ENCODE results near the gene SCAF1. TPM values are rescaled to one million over a fixed set of nuclear protein-coding genes. Genes with fewer than 3 reads are reported as not detected.

Gene SCAF1
- total and polyA plus RNA-seq, 10 of the 15 experiments (the other 5 are each of a cell fraction or from before 2014, with no cell fraction given), result 0.18 to 77.0 (median 5.3) TPM

- in situ Hi-C loops (cut with MboI), result no loop called here
- no peak for ATAC-seq
- intact Hi-C loops (cut with micrococcal nuclease; ENCODE audit: unreplicated experiment), result no loop called here
- Histone ChIP-seq H3K9ac (ENCODE audit: control insufficient read depth, insufficient read depth, low read length) (no peak overlapping the region), H3K9me3 (replicated peaks; ENCODE audit: control insufficient read depth, insufficient read depth, low read length) (no peaks in the 10 kb centered on the region; the same call in 2 of the 3 replicates), H3K4me2 (ENCODE audit: control insufficient read depth, insufficient read depth) (no peak overlapping the region), H3K27me3 (replicated peaks in 1 of 2; ENCODE audit: control insufficient read depth in 2 of 2, insufficient read depth in 2 of 2, low read length in 1 of 2) (no peaks in the 10 kb centered on the region; a peak in 1 of 4 replicates), H3K4me1 (ENCODE audit: control insufficient read depth, insufficient read depth, low read length) (peaks cover 8% of the 10 kb centered on the region), H4K20me1 (ENCODE audit: control insufficient read depth, insufficient read depth) (peaks cover 4% of the 10 kb centered on the region; the same call in 1 of the 2 replicates), H3K36me3 (ENCODE audit: control insufficient read depth in 2 of 2, insufficient read depth in 2 of 2, low read length in 1 of 2) (peaks cover 4 to 26% of the 10 kb centered on the region in 2 experiments; a peak in 3 of 4 replicates), H3K4me3 (no peak overlapping the region), H3K27ac (ENCODE audit: control insufficient read depth, insufficient read depth) (no peak overlapping the region), H3K79me2 (ENCODE audit: control insufficient read depth, insufficient read depth, low read length) (no peaks in the 10 kb centered on the region), H2AFZ (ENCODE audit: control insufficient read depth, low read depth, low read length) (no peak overlapping the region)
- ChIA-PET POLR2A (no interaction called here), CTCF (interaction anchor here (1.2 kb wide), 1 partner anchor 120 kb away, joined by 3 read pairs; no protein-coding TSS in a partner anchor), RAD21 (ENCODE audit: unreplicated experiment) (no interaction called here), SMC1A (ENCODE audit: uncharacterized antibody, unreplicated experiment) (no interaction called here)
- no peak for FAIRE-seq
- BruUV-seq (replicated peaks), result no TSS peak
- no peak for DNase-seq (ENCODE audit: low read depth, low spot score)
- 50% methylated on average over 37 of the region's 39 CpGs for WGBS (ENCODE audit: insufficient coverage, insufficient replicate concordance, low lambda C conversion rate, missing lambda C conversion rate)
- no peak for TF ChIP-seq ESRRA (IDR thresholded peaks at IDR 0.05; ENCODE audit: low read length)
- TF ChIP-seq, protein P1, sequence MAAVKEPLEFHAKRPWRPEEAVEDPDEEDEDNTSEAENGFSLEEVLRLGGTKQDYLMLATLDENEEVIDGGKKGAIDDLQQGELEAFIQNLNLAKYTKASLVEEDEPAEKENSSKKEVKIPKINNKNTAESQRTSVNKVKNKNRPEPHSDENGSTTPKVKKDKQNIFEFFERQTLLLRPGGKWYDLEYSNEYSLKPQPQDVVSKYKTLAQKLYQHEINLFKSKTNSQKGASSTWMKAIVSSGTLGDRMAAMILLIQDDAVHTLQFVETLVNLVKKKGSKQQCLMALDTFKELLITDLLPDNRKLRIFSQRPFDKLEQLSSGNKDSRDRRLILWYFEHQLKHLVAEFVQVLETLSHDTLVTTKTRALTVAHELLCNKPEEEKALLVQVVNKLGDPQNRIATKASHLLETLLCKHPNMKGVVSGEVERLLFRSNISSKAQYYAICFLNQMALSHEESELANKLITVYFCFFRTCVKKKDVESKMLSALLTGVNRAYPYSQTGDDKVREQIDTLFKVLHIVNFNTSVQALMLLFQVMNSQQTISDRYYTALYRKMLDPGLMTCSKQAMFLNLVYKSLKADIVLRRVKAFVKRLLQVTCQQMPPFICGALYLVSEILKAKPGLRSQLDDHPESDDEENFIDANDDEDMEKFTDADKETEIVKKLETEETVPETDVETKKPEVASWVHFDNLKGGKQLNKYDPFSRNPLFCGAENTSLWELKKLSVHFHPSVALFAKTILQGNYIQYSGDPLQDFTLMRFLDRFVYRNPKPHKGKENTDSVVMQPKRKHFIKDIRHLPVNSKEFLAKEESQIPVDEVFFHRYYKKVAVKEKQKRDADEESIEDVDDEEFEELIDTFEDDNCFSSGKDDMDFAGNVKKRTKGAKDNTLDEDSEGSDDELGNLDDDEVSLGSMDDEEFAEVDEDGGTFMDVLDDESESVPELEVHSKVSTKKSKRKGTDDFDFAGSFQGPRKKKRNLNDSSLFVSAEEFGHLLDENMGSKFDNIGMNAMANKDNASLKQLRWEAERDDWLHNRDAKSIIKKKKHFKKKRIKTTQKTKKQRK (IDR thresholded peaks at IDR 0.05; ENCODE audit: low read depth, low read length), result no peak
- no peak for TF ChIP-seq BCLAF1 (IDR thresholded peaks at IDR 0.05)
- no peak for TF ChIP-seq MTA3 (IDR thresholded peaks at IDR 0.05; ENCODE audit: borderline replicate concordance, low read length)
- TF ChIP-seq LARP7 (IDR thresholded peaks at IDR 0.05), result no peak
- TF ChIP-seq BACH1 (IDR thresholded peaks at IDR 0.05; ENCODE audit: borderline replicate concordance), result no peak
- no peak for TF ChIP-seq MAX (IDR thresholded peaks at IDR 0.05; ENCODE audit: low read depth, low read length)
- TF ChIP-seq TCF7 (IDR thresholded peaks at IDR 0.05; ENCODE audit: borderline replicate concordance), result no peak
- no peak for TF ChIP-seq MLLT1 (IDR thresholded peaks at IDR 0.05)
- TF ChIP-seq CBX3 (IDR thresholded peaks at IDR 0.05; ENCODE audit: borderline replicate concordance, low read depth), result no peak
- TF ChIP-seq ZNF592 (IDR thresholded peaks at IDR 0.05), result no peak
- no peak for TF ChIP-seq SRF (IDR thresholded peaks at IDR 0.05; ENCODE audit: low read depth in 2 of 2, low read length in 2 of 2)
Measured at GRCh38 chr19:49690079-49690655, 48.2 kb downstream of the SCAF1 start.
